22Rv1 (cell line): ENCODE data around the gene TKTL1.

ENCODE experiments used
- H3K27ac ChIP-seq: fragments of 450-650 bp; 2 replicates; pipeline ENCODE4 v1.5.1; 2017
- CTCF ChIP-seq: fragments of 450-650 bp; IDR thresholded peaks from 2 replicates; pipeline ENCODE4 v1.5.1; 2017; ENCODE audit warnings: mild to moderate bottlenecking
- ZFX ChIP-seq: fragments of 450-650 bp; IDR thresholded peaks from 2 replicates; pipeline ENCODE4 v1.6.1; 2017; ENCODE audit warnings: antibody characterized with exemption, borderline replicate concordance

Gene TKTL1

GRCh38 chrX:154369449-154370299, 74.1 kb downstream of the TKTL1 start:
- no peak for TF ChIP-seq CTCF
- no peak for TF ChIP-seq ZFX
- H3K27ac ChIP-seq = peak overlapping the region; percentile 23; the same call in 1 of the 2 replicates

GRCh38 chrX:154370300-154371016, 74.9 kb downstream of the TKTL1 start:
- H3K27ac ChIP-seq = no peak overlapping the region
- TF ChIP-seq ZFX (no peak), CTCF (no peak)

- 0 out of 2 replicates have a peak overlapping the region, but pooled peaks have one; percentile 17 for H3K27ac ChIP-seq
- TF ChIP-seq CTCF (no peak), ZFX (no peak)
Measured at GRCh38 chrX:154371017-154371788, 75.6 kb downstream of the TKTL1 start.

GRCh38 chrX:154371789-154372300, 76.2 kb downstream of the TKTL1 start:
- TF ChIP-seq CTCF = no peak
- TF ChIP-seq ZFX = no peak
- H3K27ac ChIP-seq = peak overlapping the region; percentile 87

GRCh38 chrX:154372612-154373022, 77.0 kb downstream of the TKTL1 start:
- TF ChIP-seq ZFX = no peak
- TF ChIP-seq CTCF = no peak
- peak overlapping the region; percentile 87 for H3K27ac ChIP-seq

GRCh38 chrX:154373340-154374306, 78.0 kb downstream of the TKTL1 start:
- H3K27ac ChIP-seq = peak overlapping the region; percentile 87
- no peak for TF ChIP-seq ZFX
- TF ChIP-seq CTCF = peak; percentile 88
